Liver (tissue), 9 donors: Measurements from ENCODE around the gene DCAKD. TPM values are rescaled to one million over a fixed set of nuclear protein-coding genes. Genes with fewer than 3 reads are reported as not detected.

ENCODE experiments used
- DNase-seq: peaks from one replicate; pipeline ENCODE4 v3.0.0-alpha.2; 2017; ENCODE audit warnings: low spot score
- H3K27ac ChIP-seq, 2 donors: one replicate each; pipeline ENCODE4 v1.7.0; 2013; ENCODE audit warnings: inconsistent platforms in 2 of 2, low read length in 2 of 2, control low read depth in 1 of 2, low read depth in 1 of 2, mild to moderate bottlenecking in 1 of 2
- H3K27me3 ChIP-seq, 4 donors: one replicate each; pipeline versions ENCODE4 v1.6.1 to v1.7.0; 2013; ENCODE audit warnings: low read length in 3 of 4, inconsistent platforms in 1 of 4, mild to moderate bottlenecking in 1 of 4, moderate library complexity in 1 of 4; ENCODE audit not compliant: control insufficient read depth in 4 of 4, insufficient read depth in 4 of 4
- H3K36me3 ChIP-seq, 4 donors: one replicate each; pipeline versions ENCODE4 v1.6.1 to v1.7.0; 2013; ENCODE audit warnings: low read length in 3 of 4, mild to moderate bottlenecking in 3 of 4, low read depth in 1 of 4, moderate library complexity in 1 of 4; ENCODE audit not compliant: control insufficient read depth in 4 of 4, insufficient read depth in 3 of 4
- H3K4me1 ChIP-seq, 4 donors: one replicate each; pipeline versions ENCODE4 v1.6.1 to v1.7.0; 2013; ENCODE audit warnings: low read length in 3 of 4, mild to moderate bottlenecking in 3 of 4, moderate library complexity in 1 of 4; ENCODE audit not compliant: control insufficient read depth in 4 of 4, insufficient read depth in 4 of 4
- H3K4me3 ChIP-seq, 3 donors: one replicate each; pipeline versions ENCODE4 v1.6.1 to v1.7.0; 2013; ENCODE audit warnings: low read length in 3 of 3, control low read depth in 1 of 3, low read depth in 1 of 3, mild to moderate bottlenecking in 1 of 3
- H3K9ac ChIP-seq, 2 donors: one replicate each; pipeline ENCODE4 v1.7.0; 2013; ENCODE audit warnings: low read length in 2 of 2, mild to moderate bottlenecking in 2 of 2, moderate library complexity in 2 of 2, control low read depth in 1 of 2, low read depth in 1 of 2
- H3K9me3 ChIP-seq, 4 donors: one replicate each; pipeline versions ENCODE4 v1.6.1 to v1.7.0; 2013; ENCODE audit warnings: low read length in 3 of 4; ENCODE audit not compliant: control insufficient read depth in 4 of 4
- CTCF ChIP-seq: fragments of 150-350 bp; IDR thresholded peaks from 2 replicates; pipeline ENCODE4 v1.5.1; 2017; ENCODE audit warnings: improper control_type of control experiment, low read depth, low read length; ENCODE audit not compliant: missing input control
- EGR1 ChIP-seq, 2 donors: IDR thresholded peaks; 2 replicates each; pipeline ENCODE4 v1.6.1; 2016 to 2018; ENCODE audit warnings: antibody characterized with exemption in 2 of 2, low read depth in 2 of 2
- FOXA2 ChIP-seq: IDR thresholded peaks from 2 replicates; pipeline ENCODE4 v1.6.1; 2016; ENCODE audit warnings: antibody characterized with exemption
- GABPA ChIP-seq, 2 donors: IDR thresholded peaks in 1 of 2; conservative IDR thresholded peaks in 1 of 2; 2 replicates each; pipeline ENCODE4 v1.6.1; 2016; ENCODE audit warnings: antibody characterized with exemption in 2 of 2, mild to moderate bottlenecking in 1 of 2, moderate library complexity in 1 of 2
- HNF4A ChIP-seq, 2 donors: conservative IDR thresholded peaks; 2 replicates each; pipeline ENCODE4 v1.6.1; 2016; ENCODE audit warnings: antibody characterized with exemption in 2 of 2, mild to moderate bottlenecking in 2 of 2
- HNF4G ChIP-seq: IDR thresholded peaks from 2 replicates; pipeline ENCODE4 v1.6.1; 2016; ENCODE audit warnings: antibody characterized with exemption
- JUND ChIP-seq, 2 donors: IDR thresholded peaks; 2 replicates each; pipeline ENCODE4 v1.6.1; 2016; ENCODE audit warnings: antibody characterized with exemption in 2 of 2
- MAX ChIP-seq: IDR thresholded peaks from 2 replicates; pipeline ENCODE4 v1.6.1; 2016; ENCODE audit warnings: antibody characterized with exemption
- NR2F2 ChIP-seq: IDR thresholded peaks from 2 replicates; pipeline ENCODE4 v1.6.1; 2016; ENCODE audit warnings: antibody characterized with exemption
- RAD21 ChIP-seq, 2 donors: IDR thresholded peaks; 2 replicates each; pipeline ENCODE4 v1.6.1; 2016; ENCODE audit warnings: antibody characterized with exemption in 2 of 2, mild to moderate bottlenecking in 2 of 2
- REST ChIP-seq: IDR thresholded peaks from 2 replicates; pipeline ENCODE4 v1.6.1; 2016; ENCODE audit warnings: antibody characterized with exemption, mild to moderate bottlenecking
- RXRA ChIP-seq, 2 donors: IDR thresholded peaks; 2 replicates each; pipeline ENCODE4 v1.6.1; 2017 to 2018; ENCODE audit warnings: antibody characterized with exemption in 2 of 2, mild to moderate bottlenecking in 1 of 2
- SP1 ChIP-seq: IDR thresholded peaks from 2 replicates; pipeline ENCODE4 v1.6.1; 2018; ENCODE audit warnings: antibody characterized with exemption, mild to moderate bottlenecking
- TAF1 ChIP-seq: conservative IDR thresholded peaks from 2 replicates; pipeline ENCODE4 v1.6.1; 2016; ENCODE audit warnings: antibody characterized with exemption, mild to moderate bottlenecking
- YY1 ChIP-seq: IDR thresholded peaks from 2 replicates; pipeline ENCODE4 v1.6.1; 2016; ENCODE audit warnings: antibody characterized with exemption, mild to moderate bottlenecking
- WGBS: extraction: QIAGEN DNeasy Blood & Tissue Kit; methylation state at CpG from one replicate; pipeline ENCODE4 v1.1.7; 2013; 5-methylcytosine and 5-hydroxymethylcytosine counted together
- polyA plus RNA-seq, 2 donors: library from polyadenylated mRNA; stranded (reverse) in 1 of 2; unstranded in 1 of 2; fragments of 200-250 nt in 1 of 2; fragments of >200 nt in 1 of 2; fragmentation: Nextera tagmentation in 1 of 2; extraction: Ambion mirVana in 1 of 2; gene quantifications; one replicate each; pipeline versions ENCODE4 v1.2.1 to v1.2.3, GENCODE V29; 2013 to 2015
- total RNA-seq, 2 donors: library from RNA; depleted of rRNA; stranded (reverse); fragments of >200 nt; gene quantifications; one replicate each; pipeline ENCODE4 v1.2.3, GENCODE V29; 2014
- donor health status: healthy.
- donor health status: healthy.
- donor health status: healthy.
- donor health status: healthy.
- donor health status: healthy.

DCAKD gene
- total and polyA plus RNA-seq, 4 donors: 9.7 to 22.9 (median 14.6) TPM

- H3K4me3 ChIP-seq: no peak overlapping the region
- WGBS: 70% methylated on average over 8 of the region's 8 CpGs
- H3K9ac ChIP-seq: no peak overlapping the region
- peaks cover 2 to 11% (median 8%) of the 10 kb centered on the region in 4 donors for H3K36me3 ChIP-seq
- H3K9me3 ChIP-seq: no peaks in the 10 kb centered on the region
- no peak for DNase-seq
- peaks cover 4 to 15% (median 12%) of the 10 kb centered on the region in 4 donors for H3K4me1 ChIP-seq
- no peak overlapping the region for H3K27ac ChIP-seq
- TF ChIP-seq HNF4A (conservative IDR thresholded peaks at IDR 0.05) (peak; percentile 22), EGR1 (IDR thresholded peaks at IDR 0.05; ENCODE audit: low read depth in 2 of 2) (no peak)
- no peaks in the 10 kb centered on the region for H3K27me3 ChIP-seq
Observed at GRCh38 chr17:45070001-45070400, 18.6 kb upstream of the DCAKD start.

- TF ChIP-seq RXRA (IDR thresholded peaks at IDR 0.05): no peak
- TF ChIP-seq NR2F2: no peak
- no peak for TF ChIP-seq HNF4A (conservative IDR thresholded peaks at IDR 0.05)
- no peak for TF ChIP-seq YY1
- no peak for TF ChIP-seq SP1
- TF ChIP-seq JUND (IDR thresholded peaks at IDR 0.05): no peak
- TF ChIP-seq REST: no peak
- TF ChIP-seq FOXA2: no peak
- Histone ChIP-seq H3K4me1 (peaks cover 5 to 16% (median 10%) of the 10 kb centered on the region in 4 donors), H3K27ac (no peak overlapping the region), H3K9ac (no peak overlapping the region), H3K36me3 (peaks cover 2 to 8% (median 7%) of the 10 kb centered on the region in 4 donors), H3K27me3 (no peaks in the 10 kb centered on the region), H3K9me3 (no peaks in the 10 kb centered on the region), H3K4me3 (no peak overlapping the region)
- DNase-seq: no peak
- 85% methylated on average over 2 of the region's 2 CpGs for WGBS
Observed at GRCh38 chr17:45067637-45068036, 16.2 kb upstream of the DCAKD start.

- TF ChIP-seq TAF1 (no peak), NR2F2 (no peak), RXRA (IDR thresholded peaks at IDR 0.05) (no peak), FOXA2 (no peak), HNF4G (no peak), CTCF (no peak), JUND (IDR thresholded peaks at IDR 0.05) (no peak), GABPA (IDR thresholded peaks at IDR 0.05 in 1 of 2, conservative IDR thresholded peaks at IDR 0.05 in 1 of 2) (no peak), MAX (no peak), RAD21 (IDR thresholded peaks at IDR 0.05) (no peak)
- no peaks in the 10 kb centered on the region for H3K9me3 ChIP-seq
- peaks cover 0 to 3% (median 1%) of the 10 kb centered on the region in 4 donors for H3K36me3 ChIP-seq
- H3K9ac ChIP-seq: no peak overlapping the region
- no peaks in the 10 kb centered on the region for H3K27me3 ChIP-seq
- peak overlapping the region in 1 of 2 donors; percentile 19 for H3K27ac ChIP-seq
- H3K4me1 ChIP-seq: peaks cover 3 to 29% (median 23%) of the 10 kb centered on the region in 4 donors
- 80% methylated on average over 1 of the region's 1 CpG for WGBS
- no peak overlapping the region for H3K4me3 ChIP-seq
- DNase-seq: no peak
Observed at GRCh38 chr17:45063198-45063597, 11.8 kb upstream of the DCAKD start.
